ENCODE measurements around the gene TPRG1L. TPM values are rescaled to one million over a fixed set of nuclear protein-coding genes. Genes with fewer than 3 reads are reported as not detected.

Gene TPRG1L
- total RNA-seq, 1 donor from 2014 or later: 7.0 TPM

- H3K27ac Mint-ChIP-seq: no peak overlapping the region
- intact Hi-C loops (cut with micrococcal nuclease): no loop called here
- DNase-seq (ENCODE audit: low spot score): no peak
These were observed 6.1 kb downstream of the TPRG1L start for GRCh38 chr1:3630914-3631313.

GRCh38 chr1:3631320-3632260, 6.8 kb downstream of the TPRG1L start:
- intact Hi-C loops (cut with micrococcal nuclease): no loop called here
- Mint-ChIP-seq H3K4me1 (ENCODE audit: low read depth) (no peaks in the 10 kb centered on the region), H3K4me3 (ENCODE audit: low read depth) (no peak overlapping the region), H3K36me3 (ENCODE audit: low read depth) (peaks cover 15% of the 10 kb centered on the region), H3K27ac (no peak overlapping the region), H3K9me3 (no peaks in the 10 kb centered on the region), H3K27me3 (ENCODE audit: low read depth) (no peaks in the 10 kb centered on the region)
- DNase-seq (ENCODE audit: low spot score): no peak

More at GRCh38 chr1:3630914-3631313, 6.1 kb downstream of the TPRG1L start:
- peaks cover under 1% of the 10 kb centered on the region for H3K4me1 Mint-ChIP-seq (ENCODE audit: low read depth)
- no peaks in the 10 kb centered on the region for H3K27me3 Mint-ChIP-seq (ENCODE audit: low read depth)
- H3K36me3 Mint-ChIP-seq (ENCODE audit: low read depth): peaks cover 14% of the 10 kb centered on the region
- H3K9me3 Mint-ChIP-seq: no peaks in the 10 kb centered on the region
- H3K4me3 Mint-ChIP-seq (ENCODE audit: low read depth): no peak overlapping the region

GRCh38 chr1:3632298-3632697, 7.5 kb downstream of the TPRG1L start:
- Mint-ChIP-seq H3K36me3 (ENCODE audit: low read depth) (peaks cover 20% of the 10 kb centered on the region), H3K27me3 (ENCODE audit: low read depth) (no peaks in the 10 kb centered on the region)

GRCh38 chr1:3632716-3633343, 8.0 kb downstream of the TPRG1L start:
- H3K27ac Mint-ChIP-seq: no peak overlapping the region

More at GRCh38 chr1:3632298-3632697, 7.5 kb downstream of the TPRG1L start:
- no peaks in the 10 kb centered on the region for H3K4me1 Mint-ChIP-seq (ENCODE audit: low read depth)
- no peaks in the 10 kb centered on the region for H3K9me3 Mint-ChIP-seq
- intact Hi-C loops (cut with micrococcal nuclease): no loop called here
- H3K27ac Mint-ChIP-seq: no peak overlapping the region
- DNase-seq (ENCODE audit: low spot score): no peak
- no peak overlapping the region for H3K4me3 Mint-ChIP-seq (ENCODE audit: low read depth)

GRCh38 chr1:3633344-3634058, 8.7 kb downstream of the TPRG1L start:
- Mint-ChIP-seq H3K4me1 (ENCODE audit: low read depth) (no peaks in the 10 kb centered on the region), H3K36me3 (ENCODE audit: low read depth) (peaks cover 24% of the 10 kb centered on the region), H3K9me3 (no peaks in the 10 kb centered on the region), H3K27me3 (ENCODE audit: low read depth) (no peaks in the 10 kb centered on the region), H3K4me3 (ENCODE audit: low read depth) (no peak overlapping the region), H3K27ac (no peak overlapping the region)
- no peak for DNase-seq (ENCODE audit: low spot score)
- intact Hi-C loops (cut with micrococcal nuclease): no loop called here

More at GRCh38 chr1:3632716-3633343, 8.0 kb downstream of the TPRG1L start:
- intact Hi-C loops (cut with micrococcal nuclease): no loop called here
- Mint-ChIP-seq H3K36me3 (ENCODE audit: low read depth) (peaks cover 23% of the 10 kb centered on the region), H3K4me3 (ENCODE audit: low read depth) (no peak overlapping the region), H3K27me3 (ENCODE audit: low read depth) (no peaks in the 10 kb centered on the region), H3K9me3 (no peaks in the 10 kb centered on the region), H3K4me1 (ENCODE audit: low read depth) (no peaks in the 10 kb centered on the region)
- DNase-seq (ENCODE audit: low spot score): no peak

GRCh38 chr1:3634059-3634800, 9.4 kb downstream of the TPRG1L start:
- intact Hi-C loops (cut with micrococcal nuclease): no loop called here
- DNase-seq (ENCODE audit: low spot score): no peak
- Mint-ChIP-seq H3K4me1 (ENCODE audit: low read depth) (no peaks in the 10 kb centered on the region), H3K9me3 (no peaks in the 10 kb centered on the region), H3K27me3 (ENCODE audit: low read depth) (no peaks in the 10 kb centered on the region), H3K4me3 (ENCODE audit: low read depth) (no peak overlapping the region), H3K36me3 (ENCODE audit: low read depth) (peaks cover 24% of the 10 kb centered on the region), H3K27ac (no peak overlapping the region)

- Mint-ChIP-seq H3K4me3 (ENCODE audit: low read depth) (no peak overlapping the region), H3K9me3 (no peaks in the 10 kb centered on the region), H3K27me3 (ENCODE audit: low read depth) (no peaks in the 10 kb centered on the region), H3K36me3 (ENCODE audit: low read depth) (peaks cover 24% of the 10 kb centered on the region), H3K27ac (no peak overlapping the region), H3K4me1 (ENCODE audit: low read depth) (no peaks in the 10 kb centered on the region)
- DNase-seq (ENCODE audit: low spot score): no peak
- intact Hi-C loops (cut with micrococcal nuclease): no loop called here
These were observed 11.3 kb downstream of the TPRG1L start for GRCh38 chr1:3636080-3636479.

GRCh38 chr1:3636531-3636930, 11.7 kb downstream of the TPRG1L start:
- H3K27ac Mint-ChIP-seq: no peak overlapping the region
- H3K36me3 Mint-ChIP-seq (ENCODE audit: low read depth): peaks cover 24% of the 10 kb centered on the region
- no peak overlapping the region for H3K4me3 Mint-ChIP-seq (ENCODE audit: low read depth)
- no peaks in the 10 kb centered on the region for H3K9me3 Mint-ChIP-seq
- intact Hi-C loops (cut with micrococcal nuclease): no loop called here
- no peaks in the 10 kb centered on the region for H3K27me3 Mint-ChIP-seq (ENCODE audit: low read depth)
- no peak for DNase-seq (ENCODE audit: low spot score)
- no peaks in the 10 kb centered on the region for H3K4me1 Mint-ChIP-seq (ENCODE audit: low read depth)

GRCh38 chr1:3638027-3638426, 13.2 kb downstream of the TPRG1L start:
- no peak for DNase-seq (ENCODE audit: low spot score)
- peaks cover 26% of the 10 kb centered on the region for H3K36me3 Mint-ChIP-seq (ENCODE audit: low read depth)
- no peak overlapping the region for H3K27ac Mint-ChIP-seq
- no peak overlapping the region for H3K4me3 Mint-ChIP-seq (ENCODE audit: low read depth)
- intact Hi-C loops (cut with micrococcal nuclease): no loop called here
- no peaks in the 10 kb centered on the region for H3K4me1 Mint-ChIP-seq (ENCODE audit: low read depth)
- H3K27me3 Mint-ChIP-seq (ENCODE audit: low read depth): no peaks in the 10 kb centered on the region
- no peaks in the 10 kb centered on the region for H3K9me3 Mint-ChIP-seq

- no peak overlapping the region for H3K27ac Mint-ChIP-seq
- no peaks in the 10 kb centered on the region for H3K9me3 Mint-ChIP-seq
- peaks cover 25% of the 10 kb centered on the region for H3K36me3 Mint-ChIP-seq (ENCODE audit: low read depth)
- intact Hi-C loops (cut with micrococcal nuclease): no loop called here
- no peak overlapping the region for H3K4me3 Mint-ChIP-seq (ENCODE audit: low read depth)
- no peaks in the 10 kb centered on the region for H3K27me3 Mint-ChIP-seq (ENCODE audit: low read depth)
- H3K4me1 Mint-ChIP-seq (ENCODE audit: low read depth): no peaks in the 10 kb centered on the region
- no peak for DNase-seq (ENCODE audit: low spot score)
These were observed 13.9 kb downstream of the TPRG1L start for GRCh38 chr1:3638676-3639075.

- no peaks in the 10 kb centered on the region for H3K4me1 Mint-ChIP-seq (ENCODE audit: low read depth)
- no peaks in the 10 kb centered on the region for H3K27me3 Mint-ChIP-seq (ENCODE audit: low read depth)
- H3K9me3 Mint-ChIP-seq: no peaks in the 10 kb centered on the region
- no peak overlapping the region for H3K4me3 Mint-ChIP-seq (ENCODE audit: low read depth)
- intact Hi-C loops (cut with micrococcal nuclease): no loop called here
- peaks cover 25% of the 10 kb centered on the region for H3K36me3 Mint-ChIP-seq (ENCODE audit: low read depth)
- DNase-seq (ENCODE audit: low spot score): no peak
- no peak overlapping the region for H3K27ac Mint-ChIP-seq
These were observed 14.6 kb downstream of the TPRG1L start for GRCh38 chr1:3639397-3639911.

All from activated T-helper 2 cell treated with anti-CD3 and anti-CD28 coated beads, Interferon-gamma antibody, Interleukin-2, Interleukin-4, amounts not matched to agents 10 μg/mL and 5 μg/mL and 100 μg/mL, durations not matched to agents 14 hours and 24 hours and 36 hours (primary cell).